ENCODE results near the gene FNBP1. TPM values are rescaled to one million over a fixed set of nuclear protein-coding genes. Genes with fewer than 3 reads are reported as not detected.

FNBP1 gene
- total and polyA plus RNA-seq, 2 of the 13 experiments (the other 11 are each of a cell fraction or from before 2014, with no cell fraction given) = 5.4 to 19.5 TPM

GRCh38 chr9:130053504-130054324 lies 10.7 kb upstream of the FNBP1 start, which contains the start of gene GPR107 (continued):
- no peak for TF ChIP-seq GMEB2 (CRISPR knock-in tag; IDR thresholded peaks at IDR 0.05; ENCODE audit: low read depth)
- TF ChIP-seq SMAD1 (CRISPR knock-in tag; IDR thresholded peaks at IDR 0.05; ENCODE audit: borderline replicate concordance, low read depth) = no peak; the same call in 1 of the 2 replicates
- TF ChIP-seq HIVEP1 (CRISPR knock-in tag; IDR thresholded peaks at IDR 0.05) = 0 out of 2 replicates have a peak, but pooled peaks have one; percentile 65
- peak; percentile 72 for TF ChIP-seq NAIF1 (CRISPR knock-in tag; IDR thresholded peaks at IDR 0.05; ENCODE audit: borderline replicate concordance)
- no peak for TF ChIP-seq ARNT (IDR thresholded peaks at IDR 0.05)
- 0 out of 2 replicates have a peak, but pooled peaks have one; percentile 34 for TF ChIP-seq ZSCAN5A (CRISPR knock-in tag; IDR thresholded peaks at IDR 0.05; ENCODE audit: borderline replicate concordance)
- 0 out of 2 replicates have a peak, but pooled peaks have one; percentile 43 for TF ChIP-seq ARNTL (CRISPR knock-in tag; IDR thresholded peaks at IDR 0.05)
- TF ChIP-seq BRCA1 (CRISPR knock-in tag; IDR thresholded peaks at IDR 0.05) = no peak
- TF ChIP-seq ZNF280B (CRISPR knock-in tag; IDR thresholded peaks at IDR 0.05; ENCODE audit: borderline replicate concordance) = peak; percentile 73; the same call in 1 of the 2 replicates
- TF ChIP-seq IRX3 (CRISPR knock-in tag; IDR thresholded peaks at IDR 0.05; ENCODE audit: borderline replicate concordance, low read depth) = no peak
- no peak for TF ChIP-seq WIZ (CRISPR knock-in tag; IDR thresholded peaks at IDR 0.05)
- TF ChIP-seq RAD21 (CRISPR knock-in tag; IDR thresholded peaks at IDR 0.05) = no peak; the same call in 1 of the 2 replicates
- TF ChIP-seq CREM (IDR thresholded peaks at IDR 0.05) = peak; percentile 35; the same call in 1 of the 2 replicates
- no peak for TF ChIP-seq CREM (CRISPR knock-in tag; IDR thresholded peaks at IDR 0.05)
- no peak for TF ChIP-seq HNF1A (IDR thresholded peaks at IDR 0.05; ENCODE audit: low read depth)
- TF ChIP-seq HNF1A (CRISPR knock-in tag; IDR thresholded peaks at IDR 0.05; ENCODE audit: borderline replicate concordance) = no peak
- TF ChIP-seq MEF2D (CRISPR knock-in tag; IDR thresholded peaks at IDR 0.05) = 0 out of 2 replicates have a peak, but pooled peaks have one; percentile 34
